Spleen (tissue), 7 donors: ENCODE measurements around the gene HGF.

ENCODE experiments used
- POLR2A ChIP-seq, 3 donors: fragments of 450-650 bp; IDR thresholded peaks; one replicate each; pipeline ENCODE4 v1.5.1; 2017; ENCODE audit warnings: antibody characterized with exemption in 3 of 3, mild to moderate bottlenecking in 1 of 3
- TF ChIP-seq, protein P1 (sequence below), 11 experiments: fragments of 200-600 bp in 7 of 11; fragments of 450-650 bp in 4 of 11; sonication (generic) in 4 of 11; IDR thresholded peaks in 8 of 11; conservative IDR thresholded peaks in 3 of 11; 1 replicate in 7 of 11; 2 replicates in 4 of 11; pipeline versions ENCODE4 v1.4.0 to v1.8.0; 2016 to 2021; ENCODE audit warnings: antibody characterized with exemption in 11 of 11, inconsistent platforms in 4 of 11, mild to moderate bottlenecking in 1 of 11
- donor health status: DM: no; HTN: no; CAD: no; lungs with moderate emphysema.
- donor health status: DM: no; HTN: no; CAD: no.
- donor health status: DM: no; HTN: no; CAD: no.

DNA sequence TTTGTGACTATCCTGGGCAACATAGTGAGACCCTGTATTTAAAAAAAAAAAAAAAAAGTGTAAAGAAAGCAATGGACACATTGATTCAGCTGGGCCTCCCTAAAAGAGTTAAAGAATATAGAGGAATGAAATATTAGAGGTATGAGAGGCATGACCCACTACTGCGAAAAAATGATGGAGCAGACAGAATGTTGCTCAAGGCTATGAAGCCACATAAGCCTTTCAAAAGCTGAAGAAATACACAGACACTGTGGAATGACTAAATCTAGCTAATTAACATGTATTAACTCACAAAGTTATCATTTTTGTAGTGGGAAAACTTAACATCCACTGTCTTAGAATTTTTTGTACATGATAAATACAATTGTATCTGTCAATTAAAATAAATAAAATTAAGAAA lies 107.3 kb downstream of the HGF start:
- TF ChIP-seq, protein P1, sequence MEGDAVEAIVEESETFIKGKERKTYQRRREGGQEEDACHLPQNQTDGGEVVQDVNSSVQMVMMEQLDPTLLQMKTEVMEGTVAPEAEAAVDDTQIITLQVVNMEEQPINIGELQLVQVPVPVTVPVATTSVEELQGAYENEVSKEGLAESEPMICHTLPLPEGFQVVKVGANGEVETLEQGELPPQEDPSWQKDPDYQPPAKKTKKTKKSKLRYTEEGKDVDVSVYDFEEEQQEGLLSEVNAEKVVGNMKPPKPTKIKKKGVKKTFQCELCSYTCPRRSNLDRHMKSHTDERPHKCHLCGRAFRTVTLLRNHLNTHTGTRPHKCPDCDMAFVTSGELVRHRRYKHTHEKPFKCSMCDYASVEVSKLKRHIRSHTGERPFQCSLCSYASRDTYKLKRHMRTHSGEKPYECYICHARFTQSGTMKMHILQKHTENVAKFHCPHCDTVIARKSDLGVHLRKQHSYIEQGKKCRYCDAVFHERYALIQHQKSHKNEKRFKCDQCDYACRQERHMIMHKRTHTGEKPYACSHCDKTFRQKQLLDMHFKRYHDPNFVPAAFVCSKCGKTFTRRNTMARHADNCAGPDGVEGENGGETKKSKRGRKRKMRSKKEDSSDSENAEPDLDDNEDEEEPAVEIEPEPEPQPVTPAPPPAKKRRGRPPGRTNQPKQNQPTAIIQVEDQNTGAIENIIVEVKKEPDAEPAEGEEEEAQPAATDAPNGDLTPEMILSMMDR (IDR thresholded peaks at IDR 0.05 in 8 of 11, conservative IDR thresholded peaks at IDR 0.05 in 3 of 11), result no peak
- no peak for TF ChIP-seq POLR2A (IDR thresholded peaks at IDR 0.05)
